Immature natural killer cell (primary cell): Measurements from ENCODE around the gene NCKAP5. TPM values are rescaled to one million over a fixed set of nuclear protein-coding genes. Genes with fewer than 3 reads are reported as not detected.
"Not testable (repeated sequence)": the region's sequence is repeated elsewhere in the genome, so short reads cannot be mapped to it uniquely, and the experiment has no call there.

ENCODE experiments used
- DNase-seq, 3 donors: peaks; one replicate each; pipeline ENCODE4 v3.0.0; 2022; ENCODE audit warnings: mixed read lengths in 1 of 3
- H3K27ac Mint-ChIP-seq, 6 donors: one replicate each; pipeline ENCODE4 v1.8.0; 2020; ENCODE audit warnings: mixed read lengths in 6 of 6, mild to moderate bottlenecking in 5 of 6, inconsistent platforms in 4 of 6, moderate library complexity in 3 of 6
- H3K27me3 Mint-ChIP-seq, 3 donors: one replicate each; pipeline ENCODE4 v1.8.0; 2020 to 2021; ENCODE audit warnings: low read depth in 3 of 3, mild to moderate bottlenecking in 3 of 3, mixed read lengths in 3 of 3, moderate library complexity in 3 of 3, inconsistent platforms in 1 of 3
- H3K36me3 Mint-ChIP-seq, 3 donors: one replicate each; pipeline ENCODE4 v1.8.0; 2020; ENCODE audit warnings: mixed read lengths in 3 of 3, inconsistent platforms in 2 of 3, mild to moderate bottlenecking in 2 of 3
- H3K4me1 Mint-ChIP-seq, 2 donors: one replicate each; pipeline ENCODE4 v1.8.0; 2020; ENCODE audit warnings: inconsistent platforms in 2 of 2, mild to moderate bottlenecking in 2 of 2, mixed read lengths in 2 of 2, moderate library complexity in 1 of 2
- H3K4me3 Mint-ChIP-seq, 5 donors: one replicate each; pipeline ENCODE4 v1.8.0; 2020; ENCODE audit warnings: mild to moderate bottlenecking in 5 of 5, mixed read lengths in 5 of 5, inconsistent platforms in 3 of 5, moderate library complexity in 3 of 5
- H3K9me3 Mint-ChIP-seq, 6 donors: one replicate each; pipeline ENCODE4 v1.8.0; 2020; ENCODE audit warnings: mild to moderate bottlenecking in 6 of 6, mixed read lengths in 6 of 6, inconsistent platforms in 4 of 6, moderate library complexity in 3 of 6
- polyA plus RNA-seq, 3 donors: library from polyadenylated mRNA; unstranded; fragments of 300-500 nt; fragmentation: Illumina TruSeq; gene quantifications; one replicate each; pipeline ENCODE4 v1.2.3, GENCODE V29; 2021

The NCKAP5 gene
- polyA plus RNA-seq, 3 donors from 2014 or later = not detected

- Mint-ChIP-seq H3K4me3 (no peak overlapping the region), H3K4me1 (no peaks in the 10 kb centered on the region), H3K36me3 (no peaks in the 10 kb centered on the region), H3K27ac (no peak overlapping the region), H3K27me3 (no peaks in the 10 kb centered on the region), H3K9me3 (peaks cover 0 to 6% (median 2%) of the 10 kb centered on the region in 6 donors)
- DNase-seq = no peak
Observed at GRCh38 chr2:133235968-133236367, 332.3 kb downstream of the NCKAP5 start.

GRCh38 chr2:133232556-133232955 is 335.7 kb downstream of the NCKAP5 start:
- no peaks in the 10 kb centered on the region for H3K4me1 Mint-ChIP-seq
- no peak overlapping the region for H3K4me3 Mint-ChIP-seq
- no peak for DNase-seq
- peaks cover under 1 to 8% (median 6%) of the 10 kb centered on the region in 6 donors for H3K9me3 Mint-ChIP-seq
- H3K36me3 Mint-ChIP-seq = no peaks in the 10 kb centered on the region
- no peak overlapping the region for H3K27ac Mint-ChIP-seq
- H3K27me3 Mint-ChIP-seq = peaks cover 0 to 3% (median 0%) of the 10 kb centered on the region in 3 donors

DNA sequence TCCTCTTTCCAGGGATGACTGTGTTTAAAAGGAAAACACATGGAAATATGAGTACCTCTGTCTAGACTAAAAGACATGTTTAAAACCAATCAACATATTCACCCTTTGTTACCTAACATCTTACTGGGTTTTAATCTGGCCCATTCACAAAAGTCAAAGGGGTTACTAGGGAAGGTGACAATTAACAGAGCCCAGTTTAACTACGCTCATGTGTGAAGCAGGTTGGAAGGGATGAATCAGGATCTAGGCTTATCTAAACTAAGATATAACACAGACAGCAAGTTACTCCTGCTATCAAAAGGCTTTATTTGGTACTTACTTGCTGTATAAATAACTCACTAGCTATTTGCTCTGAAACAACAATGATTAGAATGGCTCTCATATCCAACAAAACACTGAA is 337.0 kb downstream of the NCKAP5 start:
- Mint-ChIP-seq H3K4me3 (no peak overlapping the region), H3K27me3 (peaks cover 0 to 3% (median 0%) of the 10 kb centered on the region in 3 donors), H3K9me3 (peaks cover 5 to 9% (median 6%) of the 10 kb centered on the region in 6 donors), H3K27ac (no peak overlapping the region), H3K4me1 (no peaks in the 10 kb centered on the region), H3K36me3 (no peaks in the 10 kb centered on the region)
- DNase-seq = no peak

- Mint-ChIP-seq H3K4me3 (no peak overlapping the region), H3K27me3 (peaks cover 0 to 3% (median 0%) of the 10 kb centered on the region in 3 donors), H3K27ac (no peak overlapping the region), H3K9me3 (peaks cover 6 to 15% (median 7%) of the 10 kb centered on the region in 6 donors), H3K36me3 (no peaks in the 10 kb centered on the region), H3K4me1 (no peaks in the 10 kb centered on the region)
- no peak for DNase-seq
Observed at GRCh38 chr2:133229974-133230373, 338.3 kb downstream of the NCKAP5 start.

DNA sequence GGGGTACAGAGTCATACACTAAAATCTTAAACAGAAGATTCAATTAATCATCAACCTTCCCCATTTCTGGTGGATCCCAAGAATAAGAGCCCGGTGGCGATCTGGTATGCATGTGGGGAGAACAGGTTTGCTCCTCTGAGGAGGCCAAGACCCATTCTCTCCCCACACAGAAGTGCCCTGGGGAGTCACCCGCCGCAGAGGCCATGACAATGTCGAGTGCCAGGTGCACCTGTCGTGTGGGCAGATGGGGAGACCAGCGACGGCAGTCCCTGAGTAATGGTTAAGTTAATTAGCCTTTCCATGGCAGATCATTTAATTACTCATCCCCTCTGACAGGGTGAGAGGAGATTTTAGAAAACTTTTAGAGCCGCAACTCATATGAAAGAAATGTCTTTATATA is 345.0 kb downstream of the NCKAP5 start:
- no peak overlapping the region for H3K27ac Mint-ChIP-seq
- no peaks in the 10 kb centered on the region for H3K4me1 Mint-ChIP-seq
- peaks cover under 1 to 17% (median 6%) of the 10 kb centered on the region in 6 donors for H3K9me3 Mint-ChIP-seq
- H3K27me3 Mint-ChIP-seq = no peaks in the 10 kb centered on the region
- no peaks in the 10 kb centered on the region for H3K36me3 Mint-ChIP-seq
- H3K4me3 Mint-ChIP-seq = no peak overlapping the region
- DNase-seq = no peak

DNA sequence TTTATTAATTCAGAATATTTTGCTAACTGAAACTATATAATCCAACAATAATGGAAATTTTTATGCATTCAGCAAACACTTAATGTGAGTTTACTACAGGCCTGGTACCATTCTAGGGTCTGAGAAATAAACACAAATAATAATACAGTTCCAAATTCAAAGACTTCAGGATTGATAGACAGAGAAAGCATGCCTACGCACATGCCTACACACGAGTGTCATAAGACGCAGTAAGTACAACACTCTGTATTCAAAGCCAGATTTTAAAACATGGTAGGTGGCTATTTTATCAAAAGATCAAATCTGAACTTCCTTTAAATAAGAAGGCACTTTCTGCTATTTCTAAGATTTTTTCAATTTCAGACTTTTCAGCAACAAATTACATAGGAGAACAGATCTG is 346.9 kb downstream of the NCKAP5 start:
- H3K36me3 Mint-ChIP-seq = no peaks in the 10 kb centered on the region
- no peak overlapping the region for H3K27ac Mint-ChIP-seq
- no peaks in the 10 kb centered on the region for H3K4me1 Mint-ChIP-seq
- H3K27me3 Mint-ChIP-seq = no peaks in the 10 kb centered on the region
- no peak for DNase-seq
- peaks cover 0 to 17% (median 2%) of the 10 kb centered on the region in 6 donors for H3K9me3 Mint-ChIP-seq
- H3K4me3 Mint-ChIP-seq = no peak overlapping the region

- no peaks in the 10 kb centered on the region for H3K36me3 Mint-ChIP-seq
- no peaks in the 10 kb centered on the region for H3K27me3 Mint-ChIP-seq
- no peak for DNase-seq
- H3K4me3 Mint-ChIP-seq = no peak overlapping the region
- H3K9me3 Mint-ChIP-seq = peaks cover 0 to 24% (median 7%) of the 10 kb centered on the region in 6 donors
- H3K27ac Mint-ChIP-seq = no peak overlapping the region
- H3K4me1 Mint-ChIP-seq = no peaks in the 10 kb centered on the region
Observed at GRCh38 chr2:133218204-133218603, 350.1 kb downstream of the NCKAP5 start.

GRCh38 chr2:133215477-133215876 is 352.8 kb downstream of the NCKAP5 start:
- H3K27ac Mint-ChIP-seq = no peak overlapping the region
- H3K9me3 Mint-ChIP-seq = peaks cover 4 to 40% (median 17%) of the 10 kb centered on the region in 6 donors
- no peaks in the 10 kb centered on the region for H3K36me3 Mint-ChIP-seq
- H3K4me3 Mint-ChIP-seq = no peak overlapping the region
- H3K27me3 Mint-ChIP-seq = no peaks in the 10 kb centered on the region
- no peak for DNase-seq
- H3K4me1 Mint-ChIP-seq = no peaks in the 10 kb centered on the region

GRCh38 chr2:133213651-133214050 is 354.6 kb downstream of the NCKAP5 start:
- DNase-seq = no peak
- no peaks in the 10 kb centered on the region for H3K36me3 Mint-ChIP-seq
- no peaks in the 10 kb centered on the region for H3K27me3 Mint-ChIP-seq
- no peak overlapping the region for H3K4me3 Mint-ChIP-seq
- no peak overlapping the region for H3K27ac Mint-ChIP-seq
- no peaks in the 10 kb centered on the region for H3K4me1 Mint-ChIP-seq
- H3K9me3 Mint-ChIP-seq = peaks cover 10 to 41% (median 18%) of the 10 kb centered on the region in 6 donors

- no peaks in the 10 kb centered on the region for H3K4me1 Mint-ChIP-seq
- H3K9me3 Mint-ChIP-seq = peaks cover 9 to 47% (median 24%) of the 10 kb centered on the region in 6 donors
- no peak overlapping the region for H3K4me3 Mint-ChIP-seq
- H3K36me3 Mint-ChIP-seq = no peaks in the 10 kb centered on the region
- no peak overlapping the region for H3K27ac Mint-ChIP-seq
- DNase-seq = no peak
- no peaks in the 10 kb centered on the region for H3K27me3 Mint-ChIP-seq
Observed at GRCh38 chr2:133209325-133209724, 358.9 kb downstream of the NCKAP5 start.

DNA sequence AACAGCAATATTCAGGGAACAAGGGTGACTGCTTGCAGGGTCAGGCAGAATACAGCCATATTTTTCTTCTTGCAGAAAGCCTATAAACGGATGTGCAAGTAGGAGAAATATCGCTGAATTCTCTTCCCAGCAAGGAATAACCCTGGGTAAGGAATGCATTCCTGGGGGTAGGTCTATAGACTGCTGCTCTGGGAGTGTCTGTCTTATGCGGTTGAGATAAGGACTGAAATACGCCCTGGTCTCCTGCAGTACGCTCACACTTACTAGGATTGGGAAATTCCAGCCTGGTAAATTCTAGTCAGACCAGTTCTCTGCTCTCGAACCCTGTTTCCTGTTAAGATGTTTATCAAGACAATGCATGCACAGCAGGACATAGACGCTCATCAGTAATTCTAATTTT is 361.6 kb downstream of the NCKAP5 start:
- not testable (repeated sequence) for H3K27ac Mint-ChIP-seq, DNase-seq, H3K27me3 Mint-ChIP-seq, H3K4me1 Mint-ChIP-seq, H3K4me3 Mint-ChIP-seq, H3K36me3 Mint-ChIP-seq
- H3K9me3 Mint-ChIP-seq = peaks cover 8 to 51% (median 18%) of the 10 kb centered on the region in 6 donors

GRCh38 chr2:133204421-133204820 is 363.8 kb downstream of the NCKAP5 start:
- H3K4me3 Mint-ChIP-seq = no peak overlapping the region
- no peaks in the 10 kb centered on the region for H3K36me3 Mint-ChIP-seq
- DNase-seq = no peak
- no peaks in the 10 kb centered on the region for H3K4me1 Mint-ChIP-seq
- H3K27ac Mint-ChIP-seq = no peak overlapping the region
- no peaks in the 10 kb centered on the region for H3K27me3 Mint-ChIP-seq
- H3K9me3 Mint-ChIP-seq = peaks cover 8 to 55% (median 18%) of the 10 kb centered on the region in 6 donors

- Mint-ChIP-seq H3K9me3 (peaks cover 7 to 49% (median 19%) of the 10 kb centered on the region in 6 donors), H3K27me3 (no peaks in the 10 kb centered on the region), H3K4me3 (no peak overlapping the region), H3K4me1 (no peaks in the 10 kb centered on the region), H3K27ac (no peak overlapping the region), H3K36me3 (no peaks in the 10 kb centered on the region)
- no peak for DNase-seq
Observed at GRCh38 chr2:133200684-133201421, 367.4 kb downstream of the NCKAP5 start.

GRCh38 chr2:133198678-133199077 is 369.6 kb downstream of the NCKAP5 start:
- no peaks in the 10 kb centered on the region for H3K4me1 Mint-ChIP-seq
- H3K4me3 Mint-ChIP-seq = no peak overlapping the region
- H3K27me3 Mint-ChIP-seq = no peaks in the 10 kb centered on the region
- peaks cover 7 to 40% (median 18%) of the 10 kb centered on the region in 6 donors for H3K9me3 Mint-ChIP-seq
- no peaks in the 10 kb centered on the region for H3K36me3 Mint-ChIP-seq
- DNase-seq = no peak
- H3K27ac Mint-ChIP-seq = no peak overlapping the region

GRCh38 chr2:133197156-133197555 is 371.1 kb downstream of the NCKAP5 start:
- H3K9me3 Mint-ChIP-seq = peaks cover 9 to 34% (median 20%) of the 10 kb centered on the region in 6 donors
- no peaks in the 10 kb centered on the region for H3K36me3 Mint-ChIP-seq
- H3K4me1 Mint-ChIP-seq = no peaks in the 10 kb centered on the region
- DNase-seq = no peak
- no peak overlapping the region for H3K27ac Mint-ChIP-seq
- no peak overlapping the region for H3K4me3 Mint-ChIP-seq
- no peaks in the 10 kb centered on the region for H3K27me3 Mint-ChIP-seq
